ENCODE results near the gene GDF15.
"Not testable (repeated sequence)": the region's sequence is repeated elsewhere in the genome, so short reads cannot be mapped to it uniquely, and the experiment has no call there.

Gene GDF15

DNA sequence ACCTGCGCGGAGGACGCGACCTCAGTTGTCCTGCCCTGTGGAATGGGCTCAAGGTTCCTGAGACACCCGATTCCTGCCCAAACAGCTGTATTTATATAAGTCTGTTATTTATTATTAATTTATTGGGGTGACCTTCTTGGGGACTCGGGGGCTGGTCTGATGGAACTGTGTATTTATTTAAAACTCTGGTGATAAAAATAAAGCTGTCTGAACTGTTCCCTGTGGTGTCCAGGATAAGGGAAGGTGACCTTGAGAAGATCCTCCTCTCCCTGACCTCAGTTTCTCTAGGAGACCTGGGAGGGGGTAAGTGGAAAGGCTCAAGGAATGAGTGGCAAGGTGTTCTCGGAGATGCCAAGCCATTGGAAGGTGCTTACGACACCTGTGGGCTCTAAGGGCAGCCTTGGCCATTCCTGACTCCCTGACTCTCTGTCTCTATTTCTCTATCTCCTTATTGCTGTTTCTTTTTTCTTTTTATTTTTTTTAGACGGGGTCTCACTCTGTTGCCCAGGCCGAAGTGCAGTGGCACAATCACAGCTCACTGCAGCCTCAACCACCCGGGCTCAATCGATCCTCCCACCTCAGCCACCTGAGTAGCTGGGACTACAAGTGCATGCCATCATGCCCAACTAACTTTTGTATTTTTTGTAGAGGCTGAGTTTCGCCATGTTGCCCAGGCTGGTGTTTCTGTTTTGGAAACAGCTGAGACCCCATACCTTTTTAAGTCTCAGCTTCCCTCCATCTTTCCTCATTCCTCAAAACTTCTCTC lies 3.2 kb downstream of the GDF15 start:
- DNase-seq (ENCODE audit: low read depth, low spot score) = no peak
- H3K4me3 ChIP-seq (ENCODE audit: low read length) = peak overlapping the region; percentile 48

DNA sequence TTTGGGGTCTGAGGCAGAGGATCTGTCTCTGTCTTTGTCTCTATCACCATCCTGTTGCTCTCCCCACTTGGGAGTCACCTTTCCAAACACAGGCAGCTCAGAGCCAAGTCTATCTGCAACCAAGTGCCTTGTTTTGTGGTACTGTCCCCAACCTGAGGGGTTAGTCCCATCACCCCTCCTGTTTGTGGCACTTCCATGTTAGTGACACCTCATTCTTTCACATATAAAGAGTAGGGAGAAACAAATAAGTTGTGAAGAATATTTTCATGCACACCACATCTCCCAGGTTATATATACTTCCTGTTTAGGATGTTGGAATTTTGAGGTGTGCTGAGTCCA lies 3.7 kb downstream of the GDF15 start:
- no peak overlapping the region for H3K4me3 ChIP-seq (ENCODE audit: low read length)
- DNase-seq (ENCODE audit: low read depth, low spot score) = no peak

DNA sequence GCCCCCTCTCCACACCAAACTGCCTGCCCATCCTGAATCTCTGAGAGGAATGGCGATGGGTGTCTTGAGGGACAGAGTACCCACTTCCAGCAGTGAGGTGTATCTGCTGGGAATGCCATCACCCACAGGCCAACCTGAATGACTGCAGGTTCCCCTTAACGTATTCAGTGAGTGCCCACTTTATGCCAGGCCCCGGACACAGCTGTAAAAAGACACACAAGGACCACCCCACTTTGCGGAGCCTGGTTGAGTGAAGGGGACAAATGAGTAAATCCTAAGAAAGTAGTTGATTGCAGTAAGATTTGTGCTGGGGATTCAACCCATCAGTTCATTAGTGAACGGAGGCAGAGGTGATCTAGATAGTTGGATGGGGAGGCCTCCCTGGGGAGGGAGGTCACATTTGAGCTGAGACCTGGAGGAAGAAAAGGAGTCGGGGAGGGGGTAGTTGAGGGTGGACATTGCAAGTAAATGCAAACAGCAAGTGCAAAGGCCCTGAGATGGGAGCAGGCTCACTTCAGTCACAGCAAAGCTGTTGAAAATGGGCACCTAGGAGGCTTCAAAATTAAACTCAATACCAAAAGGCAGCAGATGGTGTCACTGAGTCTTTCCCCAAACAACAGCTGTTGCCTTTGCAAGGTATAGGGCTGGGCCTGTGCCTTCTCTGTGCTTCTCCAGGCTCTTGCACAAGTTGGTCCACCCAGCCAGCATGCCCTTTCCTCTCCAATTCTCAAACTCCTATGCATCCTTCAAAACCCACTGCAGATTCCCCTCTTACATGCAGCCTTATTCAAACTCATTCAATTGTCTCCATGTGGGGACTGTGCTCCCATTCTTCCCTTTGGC lies 4.3 kb downstream of the GDF15 start:
- no peak overlapping the region for H3K4me3 ChIP-seq (ENCODE audit: low read length)
- no peak for DNase-seq (ENCODE audit: low read depth, low spot score)

DNA sequence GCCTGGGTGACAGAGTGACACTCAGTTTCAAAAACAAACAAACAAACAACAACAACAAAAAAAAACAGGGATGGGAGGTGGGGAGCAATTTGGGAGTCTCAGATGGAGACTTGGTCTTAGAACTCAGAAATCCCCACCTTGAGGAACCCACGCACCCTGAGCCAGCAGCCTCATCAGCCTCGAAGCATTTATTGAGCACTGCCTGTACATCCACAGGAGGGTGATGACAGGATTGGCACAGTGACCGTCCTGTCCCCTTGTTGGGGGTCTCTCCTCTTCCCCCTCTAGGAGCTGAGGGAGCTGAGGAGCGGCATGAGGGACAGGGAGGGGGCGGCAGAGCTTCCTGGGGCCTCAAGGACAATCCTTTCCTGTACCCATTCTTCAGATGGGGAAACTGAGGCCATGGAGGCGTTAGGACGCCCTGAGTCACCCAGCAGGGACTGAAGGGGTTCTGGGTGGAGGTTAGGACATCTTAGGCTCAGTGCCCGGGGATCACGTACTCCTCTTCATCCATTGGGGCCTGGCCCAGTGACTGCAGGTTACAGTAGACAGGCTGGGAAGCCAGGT lies 5.6 kb downstream of the GDF15 start:
- H3K4me3 ChIP-seq (ENCODE audit: low read length) = no peak overlapping the region
- DNase-seq (ENCODE audit: low read depth, low spot score) = no peak

DNA sequence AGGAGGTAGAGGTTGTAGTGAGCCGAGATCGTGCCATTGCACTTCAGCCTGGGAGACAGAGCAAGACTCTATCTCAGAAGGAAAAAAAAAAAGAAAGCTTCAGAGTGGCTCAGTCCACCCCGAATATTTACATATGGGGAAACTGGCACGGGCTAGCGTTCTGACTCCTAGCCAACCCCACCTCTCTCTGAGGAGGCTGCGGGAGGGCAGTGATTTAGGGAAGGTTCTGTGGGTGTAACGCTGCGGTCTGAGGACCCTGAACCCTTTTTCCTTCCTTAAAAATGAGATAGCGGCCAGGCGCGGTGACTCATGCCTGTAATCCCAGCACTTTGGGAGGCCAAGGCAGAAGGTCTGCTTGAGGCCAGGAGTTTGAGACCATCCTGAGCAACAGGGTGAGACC lies 6.5 kb downstream of the GDF15 start:
- H3K4me3 ChIP-seq (ENCODE audit: low read length) = no peak overlapping the region
- DNase-seq (ENCODE audit: low read depth, low spot score) = no peak

DNA sequence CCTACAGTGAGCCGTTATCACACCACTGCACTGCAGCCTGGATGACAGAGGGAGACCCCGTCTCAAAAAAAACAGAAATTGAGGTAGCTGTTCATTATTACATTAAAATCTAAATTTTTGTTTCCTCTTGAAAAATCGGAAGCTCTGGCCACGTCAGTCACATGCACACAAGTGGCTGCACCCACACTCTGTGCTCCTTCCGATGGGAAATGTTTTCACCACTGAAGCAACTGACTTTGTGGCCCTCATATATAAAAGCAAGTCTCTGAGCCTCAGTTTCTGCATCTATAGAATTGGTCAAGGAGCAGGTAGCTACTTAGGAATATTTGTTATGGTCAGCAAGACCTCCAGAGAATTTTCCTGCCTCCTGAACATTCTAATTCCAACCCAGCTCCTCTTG lies 7.0 kb downstream of the GDF15 start:
- no peak overlapping the region for H3K4me3 ChIP-seq (ENCODE audit: low read length)
- DNase-seq (ENCODE audit: low read depth, low spot score) = no peak

DNA sequence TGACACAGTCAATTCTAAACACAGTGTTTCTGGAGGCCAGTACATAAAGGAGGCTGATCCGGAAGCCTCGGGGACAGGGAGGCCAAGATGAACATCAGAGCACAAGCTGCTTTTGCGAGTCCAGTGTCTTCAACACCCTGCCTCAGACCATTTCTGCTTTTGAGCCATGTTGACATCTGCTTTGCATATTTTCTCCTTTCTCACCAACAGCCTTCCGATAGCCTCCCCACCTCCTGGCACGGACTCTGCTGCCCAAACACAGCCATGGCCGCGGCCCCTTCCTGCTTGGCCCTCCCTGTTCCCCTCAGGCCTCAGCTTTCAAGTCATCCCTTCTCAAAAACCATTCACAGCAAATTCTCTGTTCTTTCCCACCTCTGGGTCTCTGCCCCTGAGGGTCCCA lies 7.9 kb downstream of the GDF15 start:
- DNase-seq (ENCODE audit: low read depth, low spot score) = no peak
- H3K4me3 ChIP-seq (ENCODE audit: low read length) = no peak overlapping the region

DNA sequence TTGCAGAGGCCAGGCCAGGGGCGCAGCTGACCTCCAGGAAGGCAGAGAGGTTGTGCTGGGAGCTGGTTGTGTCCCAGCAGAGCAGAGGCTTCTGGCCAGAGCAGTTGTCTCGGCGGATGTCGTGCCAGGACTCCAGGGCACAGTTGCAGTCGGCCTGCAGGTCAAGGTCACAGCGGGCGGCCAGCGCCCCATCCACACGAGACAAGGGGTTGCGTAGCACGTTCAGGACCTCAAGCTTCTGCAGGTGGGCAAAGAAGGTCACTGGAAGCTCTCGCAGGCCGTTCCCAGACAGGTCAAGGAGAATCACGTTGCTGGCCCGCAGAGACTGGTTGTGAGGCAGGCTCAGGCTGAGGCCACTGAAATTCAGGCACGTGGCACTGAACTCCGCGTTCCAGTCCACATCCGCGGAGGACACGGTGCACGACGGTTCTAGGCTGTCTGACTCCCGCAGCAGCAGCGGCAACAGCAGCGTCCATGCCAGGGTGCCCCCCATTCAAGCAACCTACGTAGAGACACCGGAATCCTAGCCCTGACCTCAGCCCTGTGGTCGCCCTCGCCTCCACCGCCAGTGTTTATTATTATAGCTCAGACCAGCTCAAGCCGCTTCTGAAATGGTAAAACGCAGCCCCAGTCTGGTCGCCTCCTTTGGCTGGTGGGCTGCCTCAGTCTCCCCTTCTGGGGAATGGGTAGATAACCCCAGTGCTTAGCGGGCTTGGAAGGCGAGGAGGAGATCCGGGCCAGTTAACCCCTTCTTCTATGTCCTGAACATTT lies 10.7 kb downstream of the GDF15 start:
- DNase-seq (ENCODE audit: low read depth, low spot score) = no peak
- no peak overlapping the region for H3K4me3 ChIP-seq (ENCODE audit: low read length)

DNA sequence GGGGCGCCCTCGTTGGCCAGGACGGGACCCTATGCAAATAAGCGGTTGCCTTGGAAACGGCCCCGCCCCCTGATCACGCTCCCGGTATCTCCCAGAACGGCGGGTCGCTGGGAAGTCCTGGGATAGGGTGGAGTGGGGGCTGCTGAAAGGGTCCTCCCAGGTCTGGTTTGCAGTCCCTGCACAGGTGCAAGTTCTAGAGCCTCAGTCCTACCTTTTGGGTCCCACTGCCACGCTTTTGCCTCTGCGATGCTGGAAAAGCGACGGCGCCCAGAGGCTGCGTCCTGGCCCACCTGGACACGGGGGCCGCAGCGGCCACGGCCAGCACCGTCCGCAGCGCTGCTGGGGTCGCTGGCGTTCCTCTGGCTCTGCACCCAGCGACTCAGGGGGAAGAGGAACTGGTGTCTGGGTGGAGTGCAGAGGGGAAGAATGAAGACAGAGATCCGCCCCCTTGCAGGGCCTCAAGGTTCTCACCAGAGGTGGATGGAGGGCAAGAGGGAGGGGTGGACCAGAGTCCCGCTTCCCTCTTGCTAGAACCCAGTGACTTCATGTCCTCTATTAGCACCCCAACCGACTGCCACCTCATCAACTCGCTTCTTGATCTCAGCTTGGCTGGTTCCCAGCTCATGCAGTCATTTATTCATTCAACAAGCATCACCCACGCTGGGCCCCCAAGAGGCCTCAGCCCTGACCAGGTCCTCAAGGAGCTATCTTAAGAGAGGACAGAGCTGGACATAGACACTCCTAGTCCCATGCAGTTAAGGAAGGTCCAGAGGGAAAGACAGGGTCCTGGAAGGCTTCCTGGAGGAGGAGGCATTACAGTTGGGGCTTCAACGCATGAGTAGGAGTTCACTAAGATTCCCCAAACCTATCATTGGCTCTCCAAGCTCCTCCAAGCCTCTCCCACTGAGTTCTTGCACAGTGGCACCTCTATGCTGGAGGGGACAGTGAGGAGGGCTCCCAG lies 11.6 kb downstream of the GDF15 start, which contains the start of gene LRRC25:
TSS of gene LRRC25 (minus strand) at position 381 of the 961 bp plus-strand sequence. CDS start 659 bp downstream, outside the sequence.
- H3K4me3 ChIP-seq (ENCODE audit: low read length) = no peak within 1 kb of the TSS
- DNase-seq (ENCODE audit: low read depth, low spot score) = no peak

DNA sequence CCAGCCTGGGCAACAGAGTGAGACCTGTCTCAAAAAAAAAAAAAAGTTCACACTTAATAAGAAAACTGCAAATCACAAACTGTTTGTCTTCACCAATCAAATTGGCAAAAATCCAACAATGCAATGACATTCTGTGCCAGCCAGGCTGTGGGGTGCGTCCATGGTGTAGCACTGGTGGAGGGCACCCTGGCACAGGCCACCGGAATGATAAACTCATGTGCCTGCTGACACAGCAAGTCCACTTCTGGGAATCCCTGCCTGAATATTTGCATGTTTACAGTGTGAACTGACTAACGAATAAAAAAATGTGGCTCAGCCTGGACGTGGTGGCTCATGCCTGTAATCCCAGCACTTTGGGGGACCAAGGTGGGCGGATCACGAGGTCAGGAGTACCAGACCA lies 13.1 kb downstream of the GDF15 start:
- no peak for DNase-seq (ENCODE audit: low read depth, low spot score)
- no peak overlapping the region for H3K4me3 ChIP-seq (ENCODE audit: low read length)

DNA sequence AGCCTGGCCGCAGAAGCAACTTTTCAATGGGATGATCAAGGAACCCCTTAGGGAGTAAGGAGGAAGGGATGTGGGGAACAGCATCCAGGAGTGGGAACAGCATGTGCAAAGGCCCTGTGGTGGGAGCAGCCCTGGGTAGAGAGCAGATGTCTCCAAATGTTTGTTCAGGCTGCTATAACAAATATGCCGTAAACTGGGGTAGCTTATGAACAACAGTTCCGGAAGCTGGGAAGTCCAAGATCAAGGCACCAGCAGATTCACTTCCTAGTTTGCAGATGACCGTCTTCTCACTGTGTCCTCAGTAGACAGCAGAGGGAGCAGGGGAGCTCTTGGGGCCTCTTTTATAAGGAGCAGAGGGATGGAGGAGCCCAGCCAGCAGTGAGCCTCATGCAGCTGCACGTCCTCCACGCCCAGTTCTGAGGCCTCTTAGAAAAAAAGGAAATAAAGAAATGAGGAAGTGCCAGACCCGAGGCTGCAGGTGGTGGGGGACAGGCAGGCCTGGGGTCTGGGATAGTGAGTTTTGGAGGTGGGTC lies 15.7 kb downstream of the GDF15 start:
- no peak for DNase-seq (ENCODE audit: low read depth, low spot score)
- no peak overlapping the region for H3K4me3 ChIP-seq (ENCODE audit: low read length)

DNA sequence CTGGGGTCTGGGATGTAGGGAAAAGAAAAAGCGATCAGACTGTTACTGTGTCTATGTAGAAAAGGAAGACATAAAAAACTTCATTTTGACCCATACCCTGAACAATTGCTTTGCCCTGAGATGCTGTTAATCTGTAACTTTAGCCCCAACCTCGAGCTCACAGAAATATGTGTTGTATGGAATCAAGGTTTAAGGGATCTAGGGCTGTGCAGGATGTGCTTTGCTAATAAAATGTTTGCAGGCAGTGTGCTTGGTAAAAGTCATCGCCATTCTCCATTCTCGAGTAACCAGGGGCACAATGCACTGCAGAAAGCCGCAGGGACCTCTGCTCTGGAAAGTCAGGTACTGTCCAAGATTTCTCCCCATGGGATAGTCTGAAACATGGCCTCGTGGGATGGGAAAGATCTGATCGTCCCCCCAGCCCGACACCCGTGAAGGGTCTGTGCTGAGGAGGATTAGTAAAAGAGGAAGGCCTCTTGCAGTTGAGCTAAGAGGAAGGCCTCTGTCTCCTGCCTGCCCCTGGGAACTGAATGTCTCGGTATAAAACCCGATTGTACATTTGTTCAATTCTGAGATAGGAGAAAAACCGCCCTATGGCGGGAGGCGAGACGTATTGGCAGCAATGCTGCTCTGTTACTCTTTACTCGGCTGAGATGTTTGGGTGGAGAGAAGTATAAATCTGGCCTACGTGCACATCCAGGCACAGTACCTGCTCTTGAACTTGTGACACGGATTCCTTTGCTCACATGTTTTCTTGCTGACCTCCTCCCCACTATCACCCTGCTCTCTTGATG lies 16.7 kb downstream of the GDF15 start:
- not testable (repeated sequence) for H3K4me3 ChIP-seq (ENCODE audit: low read length); DNase-seq (ENCODE audit: low read depth, low spot score)

DNA sequence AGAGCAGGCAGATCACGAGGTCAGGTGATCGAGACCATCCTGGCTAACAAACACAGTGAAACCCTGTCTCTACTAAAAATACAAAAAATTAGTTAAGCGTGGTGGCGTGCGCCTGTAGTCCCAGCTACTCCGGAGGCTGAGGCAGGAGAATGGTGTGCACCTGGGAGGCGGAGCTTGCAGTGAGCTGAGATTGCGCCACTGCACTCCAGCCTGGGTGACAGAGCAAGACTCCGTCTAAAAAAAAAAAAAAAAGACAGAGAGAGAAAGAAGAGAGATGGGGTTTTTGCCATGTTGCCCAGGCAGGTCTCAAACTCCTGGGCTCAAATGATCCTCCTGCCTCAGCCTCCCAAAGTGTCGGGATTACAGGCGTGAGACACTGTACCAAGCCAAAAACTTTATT lies 19.8 kb downstream of the GDF15 start:
- DNase-seq (ENCODE audit: low read depth, low spot score); H3K4me3 ChIP-seq (ENCODE audit: low read length): not testable (repeated sequence)

DNA sequence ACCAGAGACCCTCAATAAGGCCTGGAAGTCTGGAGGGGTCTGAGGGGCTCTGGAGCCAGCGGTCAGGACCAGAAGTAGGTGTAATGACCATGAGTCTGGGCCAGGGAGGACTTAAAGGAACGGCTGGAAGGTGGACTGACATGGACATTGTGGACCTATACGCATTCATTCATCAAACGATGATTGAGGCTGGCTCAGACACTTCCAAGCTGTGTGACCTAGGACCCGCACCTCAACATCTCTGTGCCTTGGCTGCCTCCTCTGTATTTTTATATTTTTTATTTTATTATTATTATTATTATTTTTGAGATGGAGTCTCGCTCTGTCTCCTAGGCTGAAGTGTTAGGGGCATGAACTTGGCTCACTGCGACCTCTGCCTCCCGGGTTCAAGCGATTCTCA lies 20.8 kb downstream of the GDF15 start:
- DNase-seq (ENCODE audit: low read depth, low spot score) = no peak

DNA sequence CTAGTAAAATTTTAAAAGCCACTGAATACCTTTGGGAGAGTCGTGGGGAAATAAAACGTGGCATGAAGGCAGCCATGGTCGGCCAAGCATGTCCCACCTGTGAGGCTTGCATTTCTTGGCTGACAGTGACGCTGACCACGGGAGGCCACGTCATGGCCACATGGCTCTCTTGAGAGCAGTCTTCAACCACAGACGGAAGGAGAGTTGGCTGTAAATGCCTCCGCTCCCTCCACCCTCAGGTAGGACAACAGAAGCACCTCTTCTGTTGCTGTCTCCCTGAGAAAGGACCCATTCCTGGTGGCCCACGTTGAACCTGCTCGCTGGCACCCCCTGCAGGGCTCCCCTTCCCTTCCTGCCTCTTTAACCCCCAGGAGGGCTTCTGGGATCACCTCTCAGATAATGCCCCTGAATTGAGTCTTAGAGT lies 22.1 kb downstream of the GDF15 start:
- no peak for DNase-seq (ENCODE audit: low read depth, low spot score)
- no peak overlapping the region for H3K4me3 ChIP-seq (ENCODE audit: low read length)

More for the DNA sequence above, 20.8 kb downstream of the GDF15 start:
- H3K4me3 ChIP-seq (ENCODE audit: low read length) = no peak overlapping the region

DNA sequence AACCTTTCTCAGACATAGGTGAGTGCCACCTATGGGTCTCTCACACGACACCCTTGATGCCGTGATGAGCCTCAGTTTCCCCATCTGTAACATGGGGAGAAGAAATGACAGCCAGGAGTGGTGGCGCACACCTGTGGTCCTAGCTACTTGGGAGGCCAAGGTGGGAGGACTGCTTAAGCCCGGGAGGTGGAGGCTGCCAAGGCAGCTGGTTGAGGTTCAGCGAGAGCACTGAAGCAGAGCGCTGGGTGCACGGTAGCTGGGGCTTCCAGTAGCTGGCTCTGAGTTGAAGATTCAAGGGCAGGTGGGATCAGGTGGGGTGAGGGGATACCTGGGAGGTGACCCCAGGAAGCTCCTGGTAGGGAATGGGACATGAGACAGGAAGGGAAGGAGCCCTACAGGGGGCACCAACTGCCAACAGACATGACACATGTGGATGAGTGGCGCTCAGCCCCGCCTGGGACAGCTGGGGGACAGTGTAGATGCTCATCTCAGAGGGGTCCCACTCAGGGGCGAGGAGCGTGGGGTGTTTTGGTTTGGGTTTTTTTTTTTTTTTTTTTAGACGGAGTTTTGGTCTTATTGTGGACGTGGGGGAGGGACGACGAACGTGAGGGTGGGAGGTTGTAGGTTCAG lies 26.8 kb downstream of the GDF15 start:
- no peak for DNase-seq (ENCODE audit: low read depth, low spot score)
- H3K4me3 ChIP-seq (ENCODE audit: low read length) = no peak overlapping the region
